ENCODE measurements around the gene FNDC3B. TPM values are rescaled to one million over a fixed set of nuclear protein-coding genes. Genes with fewer than 3 reads are reported as not detected.

The FNDC3B gene
- total and polyA plus RNA-seq, 4 donors = 23.3 to 74.2 (median 32.9) TPM

GRCh38 chr3:172364374-172365027 lies 325.1 kb downstream of the FNDC3B start:
- Histone ChIP-seq H3K4me1 (ENCODE audit: control insufficient read depth in 4 of 4, insufficient read depth in 4 of 4, low read length in 3 of 4) (peaks cover 0 to 8% (median 4%) of the 10 kb centered on the region in 4 donors), H3K27ac (ENCODE audit: low read depth in 1 of 2, low read length in 2 of 2) (no peak overlapping the region), H3K9ac (ENCODE audit: low read depth in 1 of 2, low read length in 2 of 2) (no peak overlapping the region), H3K27me3 (ENCODE audit: control insufficient read depth in 4 of 4, insufficient read depth in 4 of 4, low read length in 3 of 4) (no peaks in the 10 kb centered on the region), H3K9me3 (ENCODE audit: control insufficient read depth in 4 of 4, low read length in 3 of 4) (no peaks in the 10 kb centered on the region), H3K36me3 (ENCODE audit: control insufficient read depth in 4 of 4, insufficient read depth in 3 of 4, low read depth in 1 of 4, low read length in 3 of 4) (peaks cover 0 to 27% (median 20%) of the 10 kb centered on the region in 4 donors), H3K4me3 (ENCODE audit: low read depth in 1 of 3, low read length in 3 of 3) (no peak overlapping the region)
- no peak for DNase-seq (ENCODE audit: low spot score)
- 74% methylated on average over 3 of the region's 3 CpGs for WGBS
- TF ChIP-seq HNF4G (IDR thresholded peaks at IDR 0.05) = no peak
- no peak for TF ChIP-seq RAD21 (IDR thresholded peaks at IDR 0.05)
- no peak for TF ChIP-seq SP1 (IDR thresholded peaks at IDR 0.05)
- no peak for TF ChIP-seq ZBTB33 (IDR thresholded peaks at IDR 0.05)
- no peak for TF ChIP-seq FOXA1 (IDR thresholded peaks at IDR 0.05)
- TF ChIP-seq JUND (IDR thresholded peaks at IDR 0.05) = no peak
- TF ChIP-seq REST (IDR thresholded peaks at IDR 0.05) = no peak
- no peak for TF ChIP-seq HNF4A (conservative IDR thresholded peaks at IDR 0.05)
- no peak for TF ChIP-seq GABPA (IDR thresholded peaks at IDR 0.05 in 1 of 2, conservative IDR thresholded peaks at IDR 0.05 in 1 of 2)
- no peak for TF ChIP-seq YY1 (IDR thresholded peaks at IDR 0.05)
- no peak for TF ChIP-seq RXRA (IDR thresholded peaks at IDR 0.05)
- no peak for TF ChIP-seq TAF1 (conservative IDR thresholded peaks at IDR 0.05)
- no peak for TF ChIP-seq NR2F2 (IDR thresholded peaks at IDR 0.05)
- TF ChIP-seq CTCF (IDR thresholded peaks at IDR 0.05; ENCODE audit: low read depth, low read length, missing input control) = no peak
- no peak for TF ChIP-seq EGR1 (IDR thresholded peaks at IDR 0.05; ENCODE audit: low read depth in 2 of 2)

GRCh38 chr3:172365028-172365567 lies 325.7 kb downstream of the FNDC3B start:
- Histone ChIP-seq H3K27ac (ENCODE audit: low read depth in 1 of 2, low read length in 2 of 2) (no peak overlapping the region), H3K4me1 (ENCODE audit: control insufficient read depth in 4 of 4, insufficient read depth in 4 of 4, low read length in 3 of 4) (peaks cover 0 to 11% (median 8%) of the 10 kb centered on the region in 4 donors), H3K9ac (ENCODE audit: low read depth in 1 of 2, low read length in 2 of 2) (no peak overlapping the region), H3K27me3 (ENCODE audit: control insufficient read depth in 4 of 4, insufficient read depth in 4 of 4, low read length in 3 of 4) (no peaks in the 10 kb centered on the region), H3K9me3 (ENCODE audit: control insufficient read depth in 4 of 4, low read length in 3 of 4) (no peaks in the 10 kb centered on the region), H3K4me3 (ENCODE audit: low read depth in 1 of 3, low read length in 3 of 3) (no peak overlapping the region), H3K36me3 (ENCODE audit: control insufficient read depth in 4 of 4, insufficient read depth in 3 of 4, low read depth in 1 of 4, low read length in 3 of 4) (peaks cover 0 to 27% (median 19%) of the 10 kb centered on the region in 4 donors)
- no peak for DNase-seq (ENCODE audit: low spot score)
- no peak for TF ChIP-seq RAD21 (IDR thresholded peaks at IDR 0.05)
- TF ChIP-seq ATF3 (IDR thresholded peaks at IDR 0.05) = no peak
- no peak for TF ChIP-seq HNF4G (IDR thresholded peaks at IDR 0.05)
- no peak for TF ChIP-seq CTCF (IDR thresholded peaks at IDR 0.05; ENCODE audit: low read depth, low read length, missing input control)
- TF ChIP-seq EGR1 (IDR thresholded peaks at IDR 0.05; ENCODE audit: low read depth in 2 of 2) = no peak
- TF ChIP-seq JUND (IDR thresholded peaks at IDR 0.05) = no peak
- 97% methylated on average over 3 of the region's 3 CpGs for WGBS

All from liver (tissue), 9 donors.